GM19463 (cell line): Measurements from ENCODE around the gene RANGRF.

ENCODE experiments used
- ATAC-seq: cut with Tn5 transposase; IDR thresholded peaks from one replicate; pipeline ENCODE4 v1.9.1; 2021; ENCODE audit warnings: mild to moderate bottlenecking, moderate library complexity; ENCODE audit not compliant: unreplicated experiment

The RANGRF gene

GRCh38 chr17:8312726-8313600 lies 24.5 kb downstream of the RANGRF start:
- no peak for ATAC-seq

GRCh38 chr17:8314797-8315763 lies 26.6 kb downstream of the RANGRF start:
- no peak for ATAC-seq

GRCh38 chr17:8315764-8316217 lies 27.3 kb downstream of the RANGRF start:
- no peak for ATAC-seq

- ATAC-seq = no peak
Measured at GRCh38 chr17:8318010-8318935, 29.8 kb downstream of the RANGRF start.

- no peak for ATAC-seq
Measured at GRCh38 chr17:8320262-8320661, 31.8 kb downstream of the RANGRF start.

GRCh38 chr17:8320990-8321389 lies 32.5 kb downstream of the RANGRF start:
- ATAC-seq = no peak

- no peak for ATAC-seq
Measured at GRCh38 chr17:8322061-8322460, 33.6 kb downstream of the RANGRF start.

- ATAC-seq = no peak
Measured at GRCh38 chr17:8324132-8324531, 35.7 kb downstream of the RANGRF start.

GRCh38 chr17:8324923-8325322 lies 36.5 kb downstream of the RANGRF start:
- no peak for ATAC-seq

GRCh38 chr17:8326511-8327302 lies 38.2 kb downstream of the RANGRF start:
- ATAC-seq = no peak

- ATAC-seq = no peak
Measured at GRCh38 chr17:8327303-8327649, 38.8 kb downstream of the RANGRF start.

- ATAC-seq = no peak
Measured at GRCh38 chr17:8332128-8332527, 43.7 kb downstream of the RANGRF start.

GRCh38 chr17:8332688-8333087 lies 44.2 kb downstream of the RANGRF start:
- no peak for ATAC-seq

- ATAC-seq = no peak
Measured at GRCh38 chr17:8333281-8333680, 44.8 kb downstream of the RANGRF start.

- ATAC-seq = no peak
Measured at GRCh38 chr17:8337802-8338752, 49.6 kb downstream of the RANGRF start.

- no peak for ATAC-seq
Measured at GRCh38 chr17:8338753-8339140, 50.3 kb downstream of the RANGRF start.

GRCh38 chr17:8339540-8339939 lies 51.1 kb downstream of the RANGRF start, which contains the start of gene ODF4:
Gene ODF4 (plus strand): TSS chr17:8339840. CDS start chr17:8340052, 212 bp downstream.
- no peak for ATAC-seq
